Activated CD4-positive, alpha-beta memory T cell treated with anti-CD3 and anti-CD28 coated beads, Interleukin-2, amount 10 ng/mL, durations not matched to agents 7 days and 5 days (primary cell): ENCODE measurements around the gene VAMP8. TPM values are rescaled to one million over a fixed set of nuclear protein-coding genes. Genes with fewer than 3 reads are reported as not detected.
A peak's percentile ranks its signal among the peaks of the same experiment; 100 is the strongest.
"Not testable (repeated sequence)": the region's sequence is repeated elsewhere in the genome, so short reads cannot be mapped to it uniquely, and the experiment has no call there.

Source experiments
- CTCF ChIA-PET: fragments of 350-600 bp; sonication (Branson Sonifier 250); formaldehyde crosslinking; loops from one replicate; lab custom pipeline; 2021; ENCODE audit warnings: antibody characterized with exemption, inconsistent platforms; lab: Charles Lee
- POLR2A ChIA-PET: fragments of 350-600 bp; sonication (Branson Sonifier 250); formaldehyde crosslinking; loops from one replicate; lab custom pipeline; 2021; ENCODE audit warnings: antibody characterized with exemption; lab: Charles Lee
- DNase-seq: peaks from one replicate; pipeline ENCODE4 v3.0.0-alpha.2; 2020
- H3K27ac Mint-ChIP-seq: one replicate; pipeline ENCODE4 v1.8.0; 2021; ENCODE audit warnings: mild to moderate bottlenecking, mixed read lengths
- H3K27me3 Mint-ChIP-seq: one replicate; pipeline ENCODE4 v1.8.0; 2021; ENCODE audit warnings: mixed read lengths
- H3K36me3 Mint-ChIP-seq: one replicate; pipeline ENCODE4 v1.8.0; 2021; ENCODE audit warnings: low read depth, mixed read lengths
- H3K4me1 Mint-ChIP-seq: one replicate; pipeline ENCODE4 v1.8.0; 2021; ENCODE audit warnings: mixed read lengths
- H3K4me3 Mint-ChIP-seq: one replicate; pipeline ENCODE4 v1.8.0; 2021; ENCODE audit warnings: mild to moderate bottlenecking, mixed read lengths
- H3K9me3 Mint-ChIP-seq: one replicate; pipeline ENCODE4 v1.8.0; 2021; ENCODE audit warnings: mixed read lengths
- total RNA-seq, 2 experiments: library from RNA; stranded (reverse); gene quantifications; one replicate each; pipeline ENCODE4 v1.2.3, GENCODE V29; 2021

VAMP8 gene
- total RNA-seq, 2 experiments from 2014 or later = 132 to 133 TPM

GRCh38 chr2:85539361-85540132, 37.8 kb upstream of the VAMP8 start:
- ChIA-PET CTCF (interaction anchor here (0.6 to 6.0 kb wide), 17 partner anchors 9 to 213 kb away, joined by 3 to 50 read pairs (median 4); partner anchors contain the start of genes RETSAT and TGOLN2), POLR2A (interaction anchor here (0.7 to 8.5 kb wide), 54 partner anchors 8 to 902 kb away, joined by 3 to 143 read pairs (median 6); partner anchors contain the start of genes C2orf68, CAPG, ELMOD3 and GGCX)
- H3K9me3 Mint-ChIP-seq = no peaks in the 10 kb centered on the region
- no peaks in the 10 kb centered on the region for H3K27me3 Mint-ChIP-seq
- H3K36me3 Mint-ChIP-seq = peaks cover 55% of the 10 kb centered on the region
- peaks cover 55% of the 10 kb centered on the region for H3K4me1 Mint-ChIP-seq
- peak overlapping the region; percentile 94 for H3K27ac Mint-ChIP-seq
- peak overlapping the region; percentile 94 for H3K4me3 Mint-ChIP-seq
- peak; percentile 78 for DNase-seq

GRCh38 chr2:85540133-85540648, 37.2 kb upstream of the VAMP8 start:
- CTCF ChIA-PET = interaction anchor here (1.2 to 6.0 kb wide), 3 partner anchors 12 to 213 kb away, joined by 3 to 50 read pairs (median 36); no protein-coding TSS in a partner anchor
- POLR2A ChIA-PET = interaction anchor here (0.6 to 8.5 kb wide), 25 partner anchors 7 to 540 kb away, joined by 3 to 143 read pairs (median 15); partner anchors contain the start of genes ELMOD3, GGCX, RETSAT and RNF181

GRCh38 chr2:85541262-85541661, 36.1 kb upstream of the VAMP8 start:
- peaks cover 54% of the 10 kb centered on the region for H3K4me1 Mint-ChIP-seq
- H3K27me3 Mint-ChIP-seq = no peaks in the 10 kb centered on the region
- no peaks in the 10 kb centered on the region for H3K9me3 Mint-ChIP-seq
- ChIA-PET CTCF (interaction anchor here (1.0 to 6.0 kb wide), 4 partner anchors 10 to 121 kb away, joined by 3 to 50 read pairs (median 20); no protein-coding TSS in a partner anchor), POLR2A (interaction anchor here (1.0 to 8.5 kb wide), 16 partner anchors 10 to 222 kb away, joined by 3 to 143 read pairs (median 26); partner anchors contain the start of genes C2orf68, ELMOD3, GGCX and RETSAT)
- no peak for DNase-seq
- peaks cover 66% of the 10 kb centered on the region for H3K36me3 Mint-ChIP-seq
- peak overlapping the region; percentile 94 for H3K4me3 Mint-ChIP-seq
- peak overlapping the region; percentile 17 for H3K27ac Mint-ChIP-seq

More at GRCh38 chr2:85540133-85540648, 37.2 kb upstream of the VAMP8 start:
- no peaks in the 10 kb centered on the region for H3K27me3 Mint-ChIP-seq
- no peak for DNase-seq
- H3K27ac Mint-ChIP-seq = peak overlapping the region; percentile 77
- peaks cover 55% of the 10 kb centered on the region for H3K4me1 Mint-ChIP-seq
- H3K4me3 Mint-ChIP-seq = peak overlapping the region; percentile 94
- H3K9me3 Mint-ChIP-seq = no peaks in the 10 kb centered on the region
- peaks cover 62% of the 10 kb centered on the region for H3K36me3 Mint-ChIP-seq

GRCh38 chr2:85541753-85542457, 35.5 kb upstream of the VAMP8 start:
- ChIA-PET POLR2A (interaction anchor here (1.1 to 8.5 kb wide), 11 partner anchors 9 to 222 kb away, joined by 3 to 143 read pairs (median 44); partner anchors contain the start of genes C2orf68, ELMOD3, RETSAT and SH2D6), CTCF (interaction anchor here (1.0 to 6.0 kb wide), 4 partner anchors 10 to 121 kb away, joined by 3 to 50 read pairs (median 20); no protein-coding TSS in a partner anchor)
- H3K4me3 Mint-ChIP-seq = peak overlapping the region; percentile 94
- H3K4me1 Mint-ChIP-seq = peaks cover 49% of the 10 kb centered on the region
- H3K27ac Mint-ChIP-seq = peak overlapping the region; percentile 17
- peaks cover 68% of the 10 kb centered on the region for H3K36me3 Mint-ChIP-seq
- DNase-seq = no peak
- H3K9me3 Mint-ChIP-seq = no peaks in the 10 kb centered on the region
- H3K27me3 Mint-ChIP-seq = no peaks in the 10 kb centered on the region

GRCh38 chr2:85542777-85543176, 34.6 kb upstream of the VAMP8 start:
- Mint-ChIP-seq H3K4me3 (no peak overlapping the region), H3K9me3 (no peaks in the 10 kb centered on the region), H3K36me3 (peaks cover 75% of the 10 kb centered on the region), H3K27me3 (no peaks in the 10 kb centered on the region), H3K27ac (no peak overlapping the region), H3K4me1 (peaks cover 41% of the 10 kb centered on the region)
- ChIA-PET POLR2A (interaction anchor here (0.9 to 8.5 kb wide), 3 partner anchors 15 to 123 kb away, joined by 3 to 126 read pairs (median 8); partner anchors contain the start of genes GGCX and SH2D6), CTCF (interaction anchor here (1.0 to 4.2 kb wide), 3 partner anchors 9 to 123 kb away, joined by 3 to 36 read pairs (median 3); no protein-coding TSS in a partner anchor)
- DNase-seq = no peak

GRCh38 chr2:85544254-85544691, 33.1 kb upstream of the VAMP8 start:
- ChIA-PET CTCF (interaction anchor here (0.7 to 1.2 kb wide), 2 partner anchors 13 to 125 kb away, joined by 3 read pairs; partner anchors contain the start of gene SH2D6), POLR2A (interaction anchor here (0.7 to 8.5 kb wide), 5 partner anchors 8 to 189 kb away, joined by 3 to 126 read pairs (median 6); partner anchors contain the start of genes ELMOD3, GGCX, RETSAT and SH2D6)
- H3K27me3 Mint-ChIP-seq, DNase-seq, H3K9me3 Mint-ChIP-seq, H3K4me3 Mint-ChIP-seq, H3K27ac Mint-ChIP-seq: not testable (repeated sequence)
- H3K36me3 Mint-ChIP-seq = peaks cover 78% of the 10 kb centered on the region
- H3K4me1 Mint-ChIP-seq = peaks cover 40% of the 10 kb centered on the region

- H3K9me3 Mint-ChIP-seq, H3K27me3 Mint-ChIP-seq, H3K4me3 Mint-ChIP-seq, H3K27ac Mint-ChIP-seq, DNase-seq: not testable (repeated sequence)
- H3K36me3 Mint-ChIP-seq = peaks cover 79% of the 10 kb centered on the region
- ChIA-PET POLR2A (interaction anchor here (0.7 to 8.5 kb wide), 20 partner anchors 7 to 218 kb away, joined by 3 to 126 read pairs (median 5); partner anchors contain the start of genes ELMOD3, GGCX, MAT2A and RETSAT), CTCF (interaction anchor here (0.7 to 1.3 kb wide), 4 partner anchors 11 to 154 kb away, joined by 3 to 6 read pairs (median 3); partner anchors contain the start of gene SH2D6)
- H3K4me1 Mint-ChIP-seq = peaks cover 40% of the 10 kb centered on the region
These were observed 32.2 kb upstream of the VAMP8 start for GRCh38 chr2:85544915-85545779.

- H3K27ac Mint-ChIP-seq = no peak overlapping the region
- no peak overlapping the region for H3K4me3 Mint-ChIP-seq
- DNase-seq = no peak
- no peaks in the 10 kb centered on the region for H3K9me3 Mint-ChIP-seq
- CTCF ChIA-PET = interaction anchor here (1.1 to 1.3 kb wide), 2 partner anchors 11 to 154 kb away, joined by 3 to 6 read pairs; no protein-coding TSS in a partner anchor
- POLR2A ChIA-PET = interaction anchor here (0.7 to 4.0 kb wide), 18 partner anchors 7 to 218 kb away, joined by 3 to 39 read pairs (median 4); partner anchors contain the start of genes MAT2A, RNF181, SH2D6 and TGOLN2
- H3K27me3 Mint-ChIP-seq = no peaks in the 10 kb centered on the region
- H3K36me3 Mint-ChIP-seq = peaks cover 77% of the 10 kb centered on the region
- peaks cover 34% of the 10 kb centered on the region for H3K4me1 Mint-ChIP-seq
These were observed 31.6 kb upstream of the VAMP8 start for GRCh38 chr2:85545780-85546240.

GRCh38 chr2:85547089-85547858, 30.1 kb upstream of the VAMP8 start:
- ChIA-PET POLR2A (interaction anchor here (1.1 to 4.0 kb wide), 9 partner anchors 9 to 220 kb away, joined by 3 to 39 read pairs (median 11); partner anchors contain the start of genes MAT2A, RNF181, SH2D6 and TGOLN2), CTCF (interaction anchor here (5.2 kb wide), 1 partner anchor 127 kb away, joined by 182 read pairs; the partner anchor contains the start of gene SH2D6)
- H3K27ac Mint-ChIP-seq = peak overlapping the region; percentile 63
- H3K4me3 Mint-ChIP-seq = no peak overlapping the region
- H3K9me3 Mint-ChIP-seq = no peaks in the 10 kb centered on the region
- H3K36me3 Mint-ChIP-seq = peaks cover 77% of the 10 kb centered on the region
- DNase-seq = no peak
- peaks cover 23% of the 10 kb centered on the region for H3K4me1 Mint-ChIP-seq
- no peaks in the 10 kb centered on the region for H3K27me3 Mint-ChIP-seq
